Neutrophil (primary cell): ENCODE data around the gene WTAP.
"Not testable (repeated sequence)": the region's sequence is repeated elsewhere in the genome, so short reads cannot be mapped to it uniquely, and the experiment has no call there.

ENCODE experiments used
- H3K27ac ChIP-seq: fragments of 200-600 bp; sonication (generic); 2 replicates; pipeline ENCODE4 v1.5.1; 2016; ENCODE audit warnings: mild to moderate bottlenecking, moderate library complexity
- H3K27me3 ChIP-seq: fragments of 200-600 bp; sonication (generic); 2 replicates; pipeline ENCODE4 v1.6.0; 2016; ENCODE audit warnings: mild to moderate bottlenecking
- H3K36me3 ChIP-seq: fragments of 200-600 bp; sonication (generic); 2 replicates; pipeline ENCODE4 v1.5.1; 2017
- H3K4me1 ChIP-seq, 2 experiments: fragments of 200-600 bp in 1 of 2; sonication (generic) in 1 of 2; 1 replicate in 1 of 2; 2 replicates in 1 of 2; pipeline versions ENCODE4 v1.5.1 to v1.6.1; 2013 to 2016; ENCODE audit warnings: low read depth in 1 of 2, low read length in 1 of 2, mild to moderate bottlenecking in 1 of 2, moderate library complexity in 1 of 2; ENCODE audit not compliant: control insufficient read depth in 1 of 2, insufficient read depth in 1 of 2
- H3K4me3 ChIP-seq, 2 experiments: fragments of 200-600 bp in 1 of 2; sonication (generic) in 1 of 2; 1 replicate in 1 of 2; 2 replicates in 1 of 2; pipeline ENCODE4 v1.5.1; 2013 to 2016; ENCODE audit warnings: low read depth in 1 of 2, low read length in 1 of 2, mild to moderate bottlenecking in 1 of 2, moderate library complexity in 1 of 2
- H3K9me3 ChIP-seq: fragments of 200-600 bp; sonication (generic); 2 replicates; pipeline ENCODE4 v1.5.1; 2016
- CTCF ChIP-seq: fragments of 200-600 bp; sonication (generic); IDR thresholded peaks from 2 replicates; pipeline ENCODE4 v1.5.1; 2016; ENCODE audit warnings: antibody characterized with exemption

Gene WTAP

GRCh38 chr6:159700970-159701369 lies 26.3 kb upstream of the WTAP start:
- H3K27me3 ChIP-seq: no peaks in the 10 kb centered on the region
- H3K27ac ChIP-seq: peak overlapping the region; percentile 42
- no peak for TF ChIP-seq CTCF
- H3K4me3 ChIP-seq: no peak overlapping the region
- H3K9me3 ChIP-seq: no peaks in the 10 kb centered on the region
- H3K36me3 ChIP-seq: no peaks in the 10 kb centered on the region
- H3K4me1 ChIP-seq: peaks cover 8 to 21% of the 10 kb centered on the region in 2 experiments

GRCh38 chr6:159701413-159701999 lies 25.8 kb upstream of the WTAP start:
- H3K9me3 ChIP-seq: no peaks in the 10 kb centered on the region
- no peaks in the 10 kb centered on the region for H3K36me3 ChIP-seq
- peak overlapping the region; percentile 42 for H3K27ac ChIP-seq
- H3K4me1 ChIP-seq: peaks cover 3 to 19% of the 10 kb centered on the region in 2 experiments
- no peaks in the 10 kb centered on the region for H3K27me3 ChIP-seq
- no peak for TF ChIP-seq CTCF
- no peak overlapping the region for H3K4me3 ChIP-seq

GRCh38 chr6:159710603-159711002 lies 16.7 kb upstream of the WTAP start:
- H3K36me3 ChIP-seq, H3K9me3 ChIP-seq, H3K4me3 ChIP-seq, H3K27me3 ChIP-seq, H3K27ac ChIP-seq: not testable (repeated sequence)
- peaks cover 21 to 23% of the 10 kb centered on the region in 2 experiments for H3K4me1 ChIP-seq

GRCh38 chr6:159712389-159712788 lies 14.9 kb upstream of the WTAP start:
- not testable (repeated sequence) for H3K36me3 ChIP-seq, H3K27ac ChIP-seq, H3K4me3 ChIP-seq, H3K9me3 ChIP-seq, H3K27me3 ChIP-seq
- peaks cover 37 to 41% of the 10 kb centered on the region in 2 experiments for H3K4me1 ChIP-seq

GRCh38 chr6:159713984-159714383 lies 13.3 kb upstream of the WTAP start:
- TF ChIP-seq CTCF: no peak

GRCh38 chr6:159714404-159714803 lies 12.9 kb upstream of the WTAP start:
- Histone ChIP-seq H3K9me3 (no peaks in the 10 kb centered on the region), H3K4me1 (peaks cover 37 to 43% of the 10 kb centered on the region in 2 experiments), H3K27ac (peak overlapping the region; percentile 93), H3K36me3 (no peaks in the 10 kb centered on the region), H3K4me3 (peak overlapping the region; percentile 52 to 54), H3K27me3 (no peaks in the 10 kb centered on the region)
- TF ChIP-seq CTCF: no peak

More at GRCh38 chr6:159713984-159714383, 13.3 kb upstream of the WTAP start:
- Histone ChIP-seq H3K27me3 (no peaks in the 10 kb centered on the region), H3K27ac (peak overlapping the region; percentile 93), H3K4me3 (peak overlapping the region; percentile 52 to 54), H3K36me3 (no peaks in the 10 kb centered on the region), H3K4me1 (peaks cover 37 to 43% of the 10 kb centered on the region in 2 experiments), H3K9me3 (no peaks in the 10 kb centered on the region)
